ENCODE measurements around the gene ROPN1L.

ROPN1L gene

DNA sequence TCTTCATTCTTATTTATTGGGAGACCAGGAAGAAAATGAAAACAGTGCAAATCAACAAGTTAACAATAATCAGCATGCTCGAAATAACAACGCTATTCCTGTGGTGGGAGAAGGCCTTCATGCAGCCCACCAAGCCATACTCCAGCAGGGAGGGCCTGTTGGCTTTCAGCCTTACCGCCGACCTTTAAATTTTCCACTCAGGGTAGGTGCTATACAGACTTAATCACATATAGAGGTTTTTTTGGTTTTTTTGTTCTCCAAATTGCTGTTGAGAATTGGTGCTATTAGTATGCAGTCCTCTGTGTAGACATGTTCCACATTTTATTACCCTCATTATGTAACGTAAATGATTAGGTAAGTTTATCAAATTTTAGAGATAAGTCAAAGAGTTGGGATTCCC, 30.3 kb upstream of the ROPN1L start:
- no peak overlapping the region for H3K9ac ChIP-seq (ENCODE audit: low read length)
- peaks cover 57% of the 10 kb centered on the region; the same call in 1 of the 2 replicates for H3K36me3 ChIP-seq (ENCODE audit: low read length)
- H4K20me1 ChIP-seq (ENCODE audit: low read depth, low read length) = no peaks in the 10 kb centered on the region
- no peaks in the 10 kb centered on the region for H3K9me2 ChIP-seq (replicated peaks; ENCODE audit: insufficient read depth, low read length)
- H3K9me3 ChIP-seq (ENCODE audit: insufficient read depth, low read length) = no peaks in the 10 kb centered on the region
- H3K4me2 ChIP-seq (ENCODE audit: low read depth, low read length, poor library complexity, severe bottlenecking) = no peak overlapping the region
- H3K79me2 ChIP-seq (ENCODE audit: insufficient read depth, low read length) = no peaks in the 10 kb centered on the region
- no peaks in the 10 kb centered on the region for H3K27me3 ChIP-seq (ENCODE audit: low read length)
- H2AFZ ChIP-seq (ENCODE audit: low read depth, low read length, severe bottlenecking) = no peak overlapping the region
- H3F3A ChIP-seq (ENCODE audit: insufficient read depth) = no peaks in the 10 kb centered on the region; the same call in 1 of the 2 replicates
- TF ChIP-seq, protein P1, sequence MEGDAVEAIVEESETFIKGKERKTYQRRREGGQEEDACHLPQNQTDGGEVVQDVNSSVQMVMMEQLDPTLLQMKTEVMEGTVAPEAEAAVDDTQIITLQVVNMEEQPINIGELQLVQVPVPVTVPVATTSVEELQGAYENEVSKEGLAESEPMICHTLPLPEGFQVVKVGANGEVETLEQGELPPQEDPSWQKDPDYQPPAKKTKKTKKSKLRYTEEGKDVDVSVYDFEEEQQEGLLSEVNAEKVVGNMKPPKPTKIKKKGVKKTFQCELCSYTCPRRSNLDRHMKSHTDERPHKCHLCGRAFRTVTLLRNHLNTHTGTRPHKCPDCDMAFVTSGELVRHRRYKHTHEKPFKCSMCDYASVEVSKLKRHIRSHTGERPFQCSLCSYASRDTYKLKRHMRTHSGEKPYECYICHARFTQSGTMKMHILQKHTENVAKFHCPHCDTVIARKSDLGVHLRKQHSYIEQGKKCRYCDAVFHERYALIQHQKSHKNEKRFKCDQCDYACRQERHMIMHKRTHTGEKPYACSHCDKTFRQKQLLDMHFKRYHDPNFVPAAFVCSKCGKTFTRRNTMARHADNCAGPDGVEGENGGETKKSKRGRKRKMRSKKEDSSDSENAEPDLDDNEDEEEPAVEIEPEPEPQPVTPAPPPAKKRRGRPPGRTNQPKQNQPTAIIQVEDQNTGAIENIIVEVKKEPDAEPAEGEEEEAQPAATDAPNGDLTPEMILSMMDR (IDR thresholded peaks at IDR 0.05; ENCODE audit: insufficient read depth, low read length, poor library complexity, severe bottlenecking) = no peak
- no peak for TF ChIP-seq EZH2phosphoT487 (conservative IDR thresholded peaks at IDR 0.05; ENCODE audit: low read length)
- H3K4me3 ChIP-seq (ENCODE audit: insufficient read depth, low read length, poor library complexity, severe bottlenecking) = no peak overlapping the region
- H3K27ac ChIP-seq (ENCODE audit: low read depth, low read length) = no peak overlapping the region

DNA sequence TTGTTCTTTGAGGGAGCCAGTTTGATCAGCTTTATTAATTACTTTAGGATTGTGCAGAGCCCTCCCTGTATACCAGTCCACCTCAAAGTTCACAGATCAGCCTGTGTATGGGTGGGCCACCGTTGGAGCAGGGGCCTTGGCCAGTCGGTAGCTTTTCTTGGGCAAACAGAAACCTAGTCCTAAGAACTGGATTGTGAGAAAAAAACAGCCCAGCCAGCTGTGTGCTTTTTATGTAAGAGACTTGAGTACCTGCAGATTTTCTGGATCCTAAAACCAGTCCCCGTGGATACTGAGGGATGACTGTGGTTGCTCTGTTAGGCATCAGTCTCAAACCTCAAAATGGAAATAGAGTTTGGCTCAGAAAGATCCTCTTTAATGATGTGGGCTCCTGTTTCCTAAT, 24.8 kb upstream of the ROPN1L start:
- Histone ChIP-seq H2AFZ (ENCODE audit: low read depth, low read length, severe bottlenecking) (no peak overlapping the region), H3K9me2 (replicated peaks; ENCODE audit: insufficient read depth, low read length) (no peaks in the 10 kb centered on the region), H3K9me3 (ENCODE audit: insufficient read depth, low read length) (no peaks in the 10 kb centered on the region), H3K4me3 (ENCODE audit: insufficient read depth, low read length, poor library complexity, severe bottlenecking) (no peak overlapping the region), H3K79me2 (ENCODE audit: insufficient read depth, low read length) (no peaks in the 10 kb centered on the region), H4K20me1 (ENCODE audit: low read depth, low read length) (no peaks in the 10 kb centered on the region), H3K27ac (ENCODE audit: low read depth, low read length) (no peak overlapping the region), H3F3A (ENCODE audit: insufficient read depth) (no peaks in the 10 kb centered on the region; the same call in 1 of the 2 replicates), H3K9ac (ENCODE audit: low read length) (no peak overlapping the region), H3K27me3 (ENCODE audit: low read length) (no peaks in the 10 kb centered on the region), H3K36me3 (ENCODE audit: low read length) (peaks cover 50% of the 10 kb centered on the region; the same call in 1 of the 2 replicates), H3K4me2 (ENCODE audit: low read depth, low read length, poor library complexity, severe bottlenecking) (no peak overlapping the region)
- no peak for TF ChIP-seq EZH2phosphoT487 (conservative IDR thresholded peaks at IDR 0.05; ENCODE audit: low read length)
- TF ChIP-seq, protein P1 (IDR thresholded peaks at IDR 0.05; ENCODE audit: insufficient read depth, low read length, poor library complexity, severe bottlenecking) = no peak

DNA sequence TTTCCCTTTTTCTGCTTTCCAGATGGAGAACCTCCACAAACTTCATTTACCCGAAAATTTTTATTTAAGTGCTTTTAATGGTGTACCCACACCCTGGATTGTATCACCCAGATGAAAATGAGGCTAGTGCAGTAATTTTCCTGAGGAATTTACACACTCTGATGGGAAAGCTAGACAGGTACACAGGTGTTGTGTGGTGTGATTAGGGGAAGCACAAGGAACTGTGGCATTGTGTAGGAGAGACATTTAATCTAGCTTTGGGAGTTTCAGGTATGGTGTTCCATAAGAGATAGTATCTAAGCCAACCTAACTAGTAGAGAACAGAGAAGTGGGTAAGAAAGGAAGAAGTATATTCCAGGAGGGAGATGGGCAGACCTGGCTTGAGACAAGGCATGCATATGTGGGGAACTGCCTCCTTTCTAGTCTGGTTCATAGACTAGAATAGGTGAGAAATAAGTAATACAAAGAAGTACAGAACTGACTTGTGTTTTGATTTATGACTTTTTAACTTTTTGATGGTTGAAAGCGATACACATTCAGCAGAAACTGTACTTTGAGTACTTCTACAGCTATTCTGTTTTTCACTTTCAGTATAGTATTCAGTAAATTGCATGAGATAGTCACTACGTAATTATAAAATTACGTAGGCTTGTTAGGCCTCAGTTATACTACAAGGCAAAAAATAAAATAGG, 22.9 kb upstream of the ROPN1L start:
- Histone ChIP-seq H3K9me3 (ENCODE audit: insufficient read depth, low read length) (no peaks in the 10 kb centered on the region), H3K9ac (ENCODE audit: low read length) (no peak overlapping the region), H2AFZ (ENCODE audit: low read depth, low read length, severe bottlenecking) (no peak overlapping the region), H3K79me2 (ENCODE audit: insufficient read depth, low read length) (no peaks in the 10 kb centered on the region), H4K20me1 (ENCODE audit: low read depth, low read length) (no peaks in the 10 kb centered on the region), H3K27ac (ENCODE audit: low read depth, low read length) (no peak overlapping the region), H3F3A (ENCODE audit: insufficient read depth) (peaks cover 3% of the 10 kb centered on the region; the same call in 1 of the 2 replicates), H3K27me3 (ENCODE audit: low read length) (no peaks in the 10 kb centered on the region), H3K4me2 (ENCODE audit: low read depth, low read length, poor library complexity, severe bottlenecking) (no peak overlapping the region), H3K9me2 (replicated peaks; ENCODE audit: insufficient read depth, low read length) (no peaks in the 10 kb centered on the region), H3K36me3 (ENCODE audit: low read length) (peaks cover 48% of the 10 kb centered on the region; the same call in 1 of the 2 replicates), H3K4me3 (ENCODE audit: insufficient read depth, low read length, poor library complexity, severe bottlenecking) (no peak overlapping the region)
- TF ChIP-seq, protein P1 (IDR thresholded peaks at IDR 0.05; ENCODE audit: insufficient read depth, low read length, poor library complexity, severe bottlenecking) = no peak
